Gastroesophageal sphincter (tissue), 4 donors: ENCODE measurements around the gene CEP55. TPM values are rescaled to one million over a fixed set of nuclear protein-coding genes. Genes with fewer than 3 reads are reported as not detected.
"Not testable (repeated sequence)": the region's sequence is repeated elsewhere in the genome, so short reads cannot be mapped to it uniquely, and the experiment has no call there.

Source experiments
- ATAC-seq: fragments of 150-250 bp; one replicate; pipeline ENCODE4 v1.9.1; 2016; ENCODE audit warnings: mild to moderate bottlenecking, moderate library complexity
- H3K27ac ChIP-seq, 4 donors: fragments of 200-600 bp; sonication (generic) in 3 of 4; 1 replicate in 3 of 4; 2 replicates in 1 of 4; pipeline ENCODE4 v1.5.1; 2016 to 2019
- H3K27me3 ChIP-seq: fragments of 200-600 bp; sonication (generic); one replicate; pipeline ENCODE4 v1.5.1; 2019
- H3K36me3 ChIP-seq, 2 donors: fragments of 200-600 bp; sonication (generic); one replicate each; pipeline ENCODE4 v1.5.1; 2019; ENCODE audit warnings: control low read depth in 1 of 2
- H3K4me1 ChIP-seq, 3 donors: fragments of 200-600 bp; sonication (generic); 1 replicate in 2 of 3; 2 replicates in 1 of 3; pipeline ENCODE4 v1.5.1; 2016 to 2019; ENCODE audit warnings: control low read depth in 2 of 3
- H3K4me3 ChIP-seq, 2 donors: fragments of 200-600 bp; sonication (generic); one replicate each; pipeline ENCODE4 v1.5.1; 2019; ENCODE audit warnings: mild to moderate bottlenecking in 1 of 2, moderate library complexity in 1 of 2
- H3K9me3 ChIP-seq, 3 donors: fragments of 200-600 bp; sonication (generic); one replicate each; pipeline ENCODE4 v1.5.1; 2017 to 2019; ENCODE audit warnings: control low read depth in 2 of 3
- CTCF ChIP-seq, 4 experiments: fragments of 200-600 bp in 2 of 4; fragments of 450-650 bp in 2 of 4; sonication (generic) in 1 of 4; IDR thresholded peaks; one replicate each; pipeline ENCODE4 v1.5.1; 2017 to 2019; ENCODE audit warnings: antibody characterized with exemption in 4 of 4, mild to moderate bottlenecking in 2 of 4, moderate library complexity in 2 of 4
- EP300 ChIP-seq: sonication (generic); formaldehyde crosslinking; IDR thresholded peaks from one replicate; pipeline ENCODE4 v1.6.1; 2017; ENCODE audit warnings: antibody characterized with exemption, mild to moderate bottlenecking
- POLR2A ChIP-seq, 2 donors: fragments of 450-650 bp; IDR thresholded peaks; one replicate each; pipeline ENCODE4 v1.6.1; 2017; ENCODE audit warnings: antibody characterized with exemption in 2 of 2, mild to moderate bottlenecking in 2 of 2, moderate library complexity in 1 of 2
- POLR2AphosphoS5 ChIP-seq: sonication (generic); formaldehyde crosslinking; IDR thresholded peaks from one replicate; pipeline ENCODE4 v1.6.1; 2017; ENCODE audit warnings: antibody characterized with exemption
- WGBS, 2 donors: methylation state at CpG; one replicate each; pipeline ENCODE4 v1.1.5; 2018; ENCODE audit warnings: low coverage in 1 of 2; 5-methylcytosine and 5-hydroxymethylcytosine counted together
- total RNA-seq, 4 donors: library from RNA; depleted of rRNA; stranded (reverse); fragments of >200 nt; gene quantifications; one replicate each; pipeline ENCODE4 v1.1.0, GENCODE V29; 2016

CEP55 gene
- total RNA-seq, 4 donors from 2014 or later: 0.13 to 3.6 (median 0.35) TPM; not detected in 1

- 31 to 46% methylated on average over 1 to 9 of the region's 9 CpGs for WGBS, 2 donors
- ATAC-seq: no peak
Observed at GRCh38 chr10:93462881-93463280, 33.5 kb upstream of the CEP55 start.

GRCh38 chr10:93463723-93464476, 32.5 kb upstream of the CEP55 start:
- Histone ChIP-seq H3K9me3 (no peaks in the 10 kb centered on the region), H3K27ac (peak overlapping the region; percentile 86 to 95 (median 90)), H3K27me3 (no peaks in the 10 kb centered on the region), H3K36me3 (peaks cover 0 to 5% of the 10 kb centered on the region in 2 donors), H3K4me3 (no peak overlapping the region), H3K4me1 (peaks cover 27 to 93% (median 62%) of the 10 kb centered on the region in 3 donors)
- TF ChIP-seq EP300 (no peak), POLR2AphosphoS5 (peak; percentile 36)
- WGBS, 2 donors: 27 to 34% methylated on average over 5 to 6 of the region's 6 CpGs
- peak; percentile 49 for ATAC-seq

More at GRCh38 chr10:93462881-93463280, 33.5 kb upstream of the CEP55 start:
- Histone ChIP-seq H3K36me3 (peaks cover 0 to 3% of the 10 kb centered on the region in 2 donors), H3K4me1 (peaks cover 30 to 93% (median 62%) of the 10 kb centered on the region in 3 donors), H3K9me3 (no peaks in the 10 kb centered on the region), H3K4me3 (no peak overlapping the region), H3K27me3 (no peaks in the 10 kb centered on the region), H3K27ac (peak overlapping the region; percentile 86 to 95 (median 90))
- TF ChIP-seq POLR2A (IDR thresholded peaks at IDR 0.05) (no peak), POLR2AphosphoS5 (peak; percentile 90)

GRCh38 chr10:93464776-93465388, 31.5 kb upstream of the CEP55 start:
- H3K9me3 ChIP-seq: no peaks in the 10 kb centered on the region
- TF ChIP-seq POLR2AphosphoS5 (peak; percentile 14), EP300 (no peak)
- H3K4me3 ChIP-seq: no peak overlapping the region
- H3K4me1 ChIP-seq: peaks cover 19 to 93% (median 60%) of the 10 kb centered on the region in 3 donors
- WGBS, 2 donors: 57 to 71% methylated on average over 3 to 5 of the region's 5 CpGs
- ATAC-seq: no peak
- peak overlapping the region; percentile 86 to 95 (median 90) for H3K27ac ChIP-seq
- H3K27me3 ChIP-seq: no peaks in the 10 kb centered on the region
- peaks cover 0 to 10% of the 10 kb centered on the region in 2 donors for H3K36me3 ChIP-seq

GRCh38 chr10:93465806-93466675, 30.4 kb upstream of the CEP55 start:
- peaks cover 19 to 96% (median 59%) of the 10 kb centered on the region in 3 donors for H3K4me1 ChIP-seq
- H3K27ac ChIP-seq: peak overlapping the region; percentile 86 to 95 (median 90)
- H3K36me3 ChIP-seq: peaks cover 0 to 11% of the 10 kb centered on the region in 2 donors
- peak; percentile 96 for TF ChIP-seq POLR2AphosphoS5
- no peak for TF ChIP-seq EP300
- no peaks in the 10 kb centered on the region for H3K27me3 ChIP-seq
- H3K4me3 ChIP-seq: peak overlapping the region in 1 of 2 donors; percentile 7
- peak; percentile 82 for ATAC-seq
- H3K9me3 ChIP-seq: no peaks in the 10 kb centered on the region
- WGBS, 2 donors: 0 to 18% methylated on average over 1 to 3 of the region's 8 CpGs

- 100% methylated on average over 1 of the region's 4 CpGs for WGBS, 2 donors
- not testable (repeated sequence) for ATAC-seq, H3K27me3 ChIP-seq, H3K4me3 ChIP-seq, H3K9me3 ChIP-seq
- Histone ChIP-seq H3K36me3 (peaks cover 0 to 11% of the 10 kb centered on the region in 2 donors), H3K27ac (peak overlapping the region; percentile 60 to 95 (median 82)), H3K4me1 (peaks cover 22 to 96% (median 61%) of the 10 kb centered on the region in 3 donors)
Observed at GRCh38 chr10:93467635-93468034, 28.8 kb upstream of the CEP55 start.

- no peak for ATAC-seq
- Histone ChIP-seq H3K36me3 (peaks cover 0 to 11% of the 10 kb centered on the region in 2 donors), H3K9me3 (no peaks in the 10 kb centered on the region), H3K4me3 (no peak overlapping the region), H3K27ac (peak overlapping the region; percentile 60 to 95 (median 82)), H3K27me3 (no peaks in the 10 kb centered on the region), H3K4me1 (peaks cover 24 to 96% (median 54%) of the 10 kb centered on the region in 3 donors)
- peak; percentile 42 for TF ChIP-seq POLR2AphosphoS5
- no peak for TF ChIP-seq EP300
- WGBS, 2 donors: 46 to 53% methylated on average over 7 of the region's 10 CpGs
Observed at GRCh38 chr10:93468461-93469213, 27.8 kb upstream of the CEP55 start.

GRCh38 chr10:93469454-93469853, 27.0 kb upstream of the CEP55 start:
- no peak for TF ChIP-seq CTCF (IDR thresholded peaks at IDR 0.05)
- no peak for TF ChIP-seq POLR2A (IDR thresholded peaks at IDR 0.05)
- TF ChIP-seq POLR2AphosphoS5: no peak
- TF ChIP-seq EP300: no peak
- peak overlapping the region; percentile 60 to 95 (median 82) for H3K27ac ChIP-seq
- peaks cover 20 to 96% (median 46%) of the 10 kb centered on the region in 3 donors for H3K4me1 ChIP-seq
- no peak overlapping the region for H3K4me3 ChIP-seq
- ATAC-seq: no peak
- H3K9me3 ChIP-seq: no peaks in the 10 kb centered on the region
- WGBS, 2 donors: no CpG with 5 or more reads among the region's 3 CpGs
- H3K27me3 ChIP-seq: no peaks in the 10 kb centered on the region
- H3K36me3 ChIP-seq: peaks cover 0 to 11% of the 10 kb centered on the region in 2 donors
